ENCODE results near the gene COP1.

Gene COP1

GRCh38 chr1:176198413-176198812, 8.7 kb downstream of the COP1 start:
- no peak for DNase-seq

- DNase-seq = no peak
Observed at GRCh38 chr1:176196728-176197127, 10.4 kb downstream of the COP1 start.

GRCh38 chr1:176195547-176195946, 11.5 kb downstream of the COP1 start:
- DNase-seq = no peak

GRCh38 chr1:176193663-176194062, 13.4 kb downstream of the COP1 start:
- no peak for DNase-seq

GRCh38 chr1:176193023-176193422, 14.1 kb downstream of the COP1 start:
- DNase-seq = no peak

- DNase-seq = no peak
Observed at GRCh38 chr1:176188604-176189003, 18.5 kb downstream of the COP1 start.

GRCh38 chr1:176187001-176187400, 20.1 kb downstream of the COP1 start:
- no peak for DNase-seq

- no peak for DNase-seq
Observed at GRCh38 chr1:176183618-176184017, 23.5 kb downstream of the COP1 start.

GRCh38 chr1:176178316-176178715, 28.8 kb downstream of the COP1 start:
- no peak for DNase-seq

GRCh38 chr1:176177764-176178163, 29.3 kb downstream of the COP1 start:
- DNase-seq = no peak

- DNase-seq = no peak
Observed at GRCh38 chr1:176174108-176174507, 33.0 kb downstream of the COP1 start.

- DNase-seq = no peak
Observed at GRCh38 chr1:176172215-176172614, 34.9 kb downstream of the COP1 start.

- no peak for DNase-seq
Observed at GRCh38 chr1:176167210-176167609, 39.9 kb downstream of the COP1 start.

- DNase-seq = no peak
Observed at GRCh38 chr1:176165573-176165972, 41.5 kb downstream of the COP1 start.

GRCh38 chr1:176164014-176164678, 42.9 kb downstream of the COP1 start:
- DNase-seq = peak; percentile 21

- no peak for DNase-seq
Observed at GRCh38 chr1:176159993-176160392, 47.1 kb downstream of the COP1 start.

GRCh38 chr1:176157995-176158394, 49.1 kb downstream of the COP1 start:
- no peak for DNase-seq

- DNase-seq = no peak
Observed at GRCh38 chr1:176149939-176150807, 56.9 kb downstream of the COP1 start.

- DNase-seq = no peak
Observed at GRCh38 chr1:176144526-176144925, 62.6 kb downstream of the COP1 start.

GRCh38 chr1:176142973-176143372, 64.1 kb downstream of the COP1 start:
- DNase-seq = no peak

- no peak for DNase-seq
Observed at GRCh38 chr1:176141449-176141848, 65.6 kb downstream of the COP1 start.

GRCh38 chr1:176136891-176137290, 70.2 kb downstream of the COP1 start:
- DNase-seq = no peak

- DNase-seq = no peak
Observed at GRCh38 chr1:176134666-176135065, 72.4 kb downstream of the COP1 start.

- no peak for DNase-seq
Observed at GRCh38 chr1:176122282-176122681, 84.8 kb downstream of the COP1 start.

All from stimulated activated CD4-positive, alpha-beta T cell treated with anti-CD3 and anti-CD28 coated beads, Interleukin-1b, Interleukin-23, amount 100 ng/mL, for 48 hours (primary cell).